Right lobe of liver (tissue), 4 donors: Measurements from ENCODE around the gene GSTO2.

Source experiments
- CTCF ChIP-seq, 4 donors: fragments of 200-600 bp in 3 of 4; fragments of 450-650 bp in 1 of 4; IDR thresholded peaks; one replicate each; pipeline versions ENCODE4 v1.5.1 to v1.8.0; 2016 to 2022; ENCODE audit warnings: antibody characterized with exemption in 4 of 4, mild to moderate bottlenecking in 2 of 4
- POLR2A ChIP-seq: fragments of 450-650 bp; IDR thresholded peaks from one replicate; pipeline ENCODE4 v1.6.1; 2017; ENCODE audit warnings: antibody characterized with exemption, mild to moderate bottlenecking
- donor health status: DM: no; HTN: no; CAD: no.
- donor health status: DM: no; HTN: no; CAD: no.
- donor health status: DM: no; HTN: yes; CAD: no.

- TF ChIP-seq CTCF (IDR thresholded peaks at IDR 0.05): no peak
- no peak for TF ChIP-seq POLR2A
Measured at GRCh38 chr10:104311184-104311720, 42.3 kb downstream of the GSTO2 start.
